K562 (cell line): ENCODE results near the gene TSEN54. TPM values are rescaled to one million over a fixed set of nuclear protein-coding genes. Genes with fewer than 3 reads are reported as not detected.

ENCODE experiments used
- ATAC-seq: fragments of 200-7000 bp; cut with Tn5 transposase; 3 replicates; pipeline ENCODE4 v1.9.1; 2020; ENCODE audit warnings: moderate library complexity
- BruUV-seq: library from RNA; stranded (reverse); fragments of 400-500 nt; replicated peaks from 2 replicates; lab custom pipeline; 2021; lab: Mats Ljungman, UMichigan
- CTCF ChIA-PET: fragments of 300-600 bp; formaldehyde crosslinking; extraction: SDS; loops from one replicate; lab custom pipeline; 2021; ENCODE audit warnings: low intra/inter-chr PET ratio; lab: Yijun Ruan, JAX
- POLR2A ChIA-PET: fragments of 300-600, 350-650 bp; sonication (Branson Sonifier 250); formaldehyde crosslinking; extraction: SDS; loops from one replicate; lab custom pipeline; 2021; ENCODE audit warnings: antibody characterized with exemption, inconsistent platforms; lab: Yijun Ruan, JAX
- DNase-seq, 4 experiments: peaks; one replicate each; pipeline versions ENCODE4 v3.0.0 to v3.0.0-alpha.2; 2011 to 2018; ENCODE audit warnings: low spot score in 3 of 4, mixed read lengths in 3 of 4; ENCODE audit errors: extremely low read depth in 1 of 4
- FAIRE-seq: peaks from 2 replicates; lab custom pipeline; 2011; peaks lifted over from hg19 to GRCh38; lab: Jason Lieb, UNC
- H2AFZ ChIP-seq: 2 replicates; pipeline ENCODE4 v1.6.0; 2011; ENCODE audit warnings: low read depth, low read length, control low read depth, inconsistent platforms
- H3K27ac ChIP-seq: fragments of 200-600 bp; 3 replicates; pipeline ENCODE4 v1.8.0; 2011; ENCODE audit warnings: low read depth, mild to moderate bottlenecking, control low read depth, inconsistent platforms, low read length, moderate library complexity, mixed read lengths; ENCODE audit errors: extremely low read depth
- H3K27me3 ChIP-seq, 2 experiments: fragments of 300-600 bp in 1 of 2; 2 replicates in 1 of 2; 3 replicates in 1 of 2; pipeline versions ENCODE4 v1.6.0 to v1.8.0; 2011; ENCODE audit warnings: inconsistent platforms in 2 of 2, low read length in 2 of 2, mild to moderate bottlenecking in 1 of 2, mixed read lengths in 1 of 2, moderate library complexity in 1 of 2; ENCODE audit not compliant: control insufficient read depth in 2 of 2, insufficient read depth in 2 of 2
- H3K36me3 ChIP-seq: fragments of 300-600 bp; 3 replicates; pipeline ENCODE4 v1.8.0; 2011; ENCODE audit warnings: mild to moderate bottlenecking, low read length, inconsistent platforms; ENCODE audit not compliant: control insufficient read depth, insufficient read depth
- H3K4me1 ChIP-seq, 2 experiments: fragments of 200-600 bp in 1 of 2; replicated peaks in 1 of 2; 2 replicates in 1 of 2; 3 replicates in 1 of 2; pipeline versions ENCODE4 v1.5.1 to v1.8.0; 2011; ENCODE audit warnings: inconsistent platforms in 2 of 2, low read length in 2 of 2, mild to moderate bottlenecking in 1 of 2, mixed read lengths in 1 of 2, moderate library complexity in 1 of 2; ENCODE audit not compliant: control insufficient read depth in 2 of 2, insufficient read depth in 2 of 2
- H3K4me2 ChIP-seq: 2 replicates; pipeline ENCODE4 v1.6.1; 2011; ENCODE audit warnings: low read length, control low read depth, inconsistent platforms, mixed read lengths; ENCODE audit not compliant: insufficient read depth
- H3K4me3 ChIP-seq: fragments of 200-600 bp; sonication (generic), shearing (Covaris generic); 2 replicates; pipeline ENCODE4 v1.5.1; 2016; ENCODE audit warnings: control low read depth, inconsistent platforms
- H3K79me2 ChIP-seq: fragments of 200-600 bp; 3 replicates; pipeline ENCODE4 v1.8.0; 2011; ENCODE audit warnings: low read length, inconsistent platforms; ENCODE audit not compliant: control insufficient read depth, insufficient read depth
- H3K9ac ChIP-seq, 2 experiments: 2 replicates each; pipeline versions ENCODE4 v1.6.0 to v1.6.1; 2011; ENCODE audit warnings: low read depth in 2 of 2, low read length in 2 of 2, control low read depth in 1 of 2, inconsistent platforms in 1 of 2, mild to moderate bottlenecking in 1 of 2, mixed read lengths in 1 of 2; ENCODE audit not compliant: insufficient read depth in 1 of 2
- H3K9me1 ChIP-seq: one replicate; pipeline ENCODE4 v1.6.0; 2011; ENCODE audit warnings: inconsistent platforms, mild to moderate bottlenecking, low read length, moderate library complexity; ENCODE audit not compliant: control insufficient read depth, insufficient read depth
- H3K9me3 ChIP-seq: replicated peaks from 2 replicates; pipeline ENCODE4 v1.5.1; 2011; ENCODE audit warnings: low read depth, low read length, inconsistent platforms; ENCODE audit not compliant: control insufficient read depth, insufficient read depth
- H4K20me1 ChIP-seq: replicated peaks from 2 replicates; pipeline ENCODE4 v1.6.1; 2011; ENCODE audit warnings: low read length, inconsistent platforms, mixed read lengths; ENCODE audit not compliant: control insufficient read depth, insufficient read depth
- CHD1 ChIP-seq: fragments of 200-600 bp; sonication (generic); IDR thresholded peaks from one replicate; pipeline ENCODE4 v1.6.1; 2012; ENCODE audit warnings: mild to moderate bottlenecking, moderate library complexity, low read length, inconsistent platforms
- CREB3L1 ChIP-seq: fragments of 450-650 bp; IDR thresholded peaks from 2 replicates; pipeline ENCODE4 v1.6.1; 2014; ENCODE audit warnings: low read depth, mild to moderate bottlenecking, moderate library complexity, borderline replicate concordance
- NFE2 ChIP-seq: IDR thresholded peaks from 2 replicates; pipeline ENCODE4 v1.6.1; 2014; ENCODE audit warnings: antibody characterized with exemption, low read depth
- PCBP1 ChIP-seq: fragments of 200-400 bp; formaldehyde crosslinking; IDR thresholded peaks from 2 replicates; pipeline ENCODE4 v1.6.1; 2018; ENCODE audit warnings: mild to moderate bottlenecking, low read depth, low read length; ENCODE audit not compliant: poor library complexity, severe bottlenecking
- ZNF507 ChIP-seq: conservative IDR thresholded peaks from 2 replicates; pipeline ENCODE4 v1.6.1; 2017; ENCODE audit warnings: missing genetic modification characterization, missing compliant biosample characterization
- WGBS: fragments of 100-300 bp; shearing (Covaris generic); methylation state at CpG from one replicate; pipeline ENCODE4 v1.1.6; 2016; ENCODE audit warnings: low coverage, mixed read lengths; ENCODE audit not compliant: insufficient coverage; ENCODE audit errors: missing lambda C conversion rate; 5-methylcytosine and 5-hydroxymethylcytosine counted together
- in situ Hi-C: fragments of 300-500 bp; cut with MboI; formaldehyde crosslinking; loops from 4 replicates; pipeline ENCODE4 v1.15.0; 2018; ENCODE audit warnings: inconsistent platforms, mixed read lengths
- intact Hi-C: fragments of 100-400 bp; cut with micrococcal nuclease; formaldehyde crosslinking; loops from 2 replicates; pipeline ENCODE4 v1.14.2; 2022
- polyA plus RNA-seq, 8 experiments: library from polyadenylated mRNA; depleted of rRNA in 4 of 8; stranded (reverse) in 5 of 8; unstranded in 3 of 8; fragments of >200 nt; fragmentation: Nextera tagmentation in 2 of 8; fragmentation: Illumina TruSeq in 1 of 8; extraction: Ambion mirVana in 2 of 8; extraction: Trizol in 1 of 8; gene quantifications; 2 replicates each; pipeline versions ENCODE4 v1.2.1 to v1.2.3, GENCODE V29; 2011 to 2014; ENCODE audit warnings: inconsistent platforms in 1 of 8, missing spikeins in 1 of 8
- total RNA-seq, 7 experiments: library from RNA; depleted of rRNA in 6 of 7; stranded (reverse); fragments of >200 nt in 6 of 7; fragmentation: Illumina TruSeq in 2 of 7; extraction: Trizol in 2 of 7; gene quantifications; 2 replicates each; pipeline versions ENCODE4 v1.2.1 to v1.2.3, GENCODE V29; 2011 to 2021; ENCODE audit warnings: low replicate concordance in 1 of 7

The TSEN54 gene
- total and polyA plus RNA-seq, 9 of the 15 experiments (the other 6 are each of a cell fraction or from before 2014, with no cell fraction given): 5.9 to 64.3 (median 48.9) TPM

- Histone ChIP-seq H3K4me3 (no peak overlapping the region), H3K36me3 (peaks cover 3% of the 10 kb centered on the region; the same call in 1 of the 3 replicates), H3K4me2 (no peak overlapping the region), H3K9me1 (no peaks in the 10 kb centered on the region), H3K27ac (no peak overlapping the region), H3K9me3 (no peaks in the 10 kb centered on the region), H3K27me3 (no peaks in the 10 kb centered on the region), H4K20me1 (peaks cover 10% of the 10 kb centered on the region; the same call in 1 of the 2 replicates), H3K4me1 (peaks cover 0 to 22% of the 10 kb centered on the region in 2 experiments; a peak in 2 of 5 replicates), H3K9ac (peak overlapping the region in 1 of 2 experiments; percentile 58; a peak in 2 of 4 replicates), H3K79me2 (no peaks in the 10 kb centered on the region), H2AFZ (no peak overlapping the region)
- 62% methylated on average over 12 of the region's 13 CpGs for WGBS
- no peak for ATAC-seq
- ChIA-PET POLR2A (interaction anchor here (0.6 to 1.6 kb wide), 8 partner anchors 12 to 318 kb away, joined by 3 to 6 read pairs (median 4); partner anchors contain the start of gene TMEM94), CTCF (no interaction called here)
- FAIRE-seq: no peak
- BruUV-seq: no TSS peak
- intact Hi-C loops: no loop called here
- no peak for DNase-seq
- TF ChIP-seq NFE2 (no peak), PCBP1 (no peak), CHD1 (no peak), ZNF507 (tag) (no peak), CREB3L1 (no peak)
- in situ Hi-C loops: no loop called here
Observed at GRCh38 chr17:75481194-75482068, 34.9 kb upstream of the TSEN54 start.
